Measurements from ENCODE around the gene DEFB121. TPM values are rescaled to one million over a fixed set of nuclear protein-coding genes. Genes with fewer than 3 reads are reported as not detected.

DEFB121 gene
- total and polyA plus RNA-seq, 9 of the 15 experiments (the other 6 are each of a cell fraction or from before 2014, with no cell fraction given), result not detected

- ChIA-PET CTCF (ENCODE audit: low intra/inter-chr PET ratio) (no interaction called here), POLR2A (interaction anchor here (0.7 kb wide), 1 partner anchor 47 kb away, joined by 3 read pairs; no protein-coding TSS in a partner anchor)
- in situ Hi-C loops (cut with MboI) (no loop called here), intact Hi-C loops (cut with micrococcal nuclease) (no loop called here)
- H3K4me2 ChIP-seq (ENCODE audit: insufficient read depth, low read length), result no peak overlapping the region
- no peaks in the 10 kb centered on the region for H3K79me2 ChIP-seq (ENCODE audit: control insufficient read depth, insufficient read depth, low read length)
- H3K4me1 ChIP-seq (replicated peaks in 1 of 2; ENCODE audit: control insufficient read depth in 2 of 2, insufficient read depth in 2 of 2, low read length in 2 of 2), result no peaks in the 10 kb centered on the region
- H2AFZ ChIP-seq (ENCODE audit: low read depth, low read length), result no peak overlapping the region
- no peaks in the 10 kb centered on the region for H4K20me1 ChIP-seq (replicated peaks; ENCODE audit: control insufficient read depth, insufficient read depth, low read length)
- H3K36me3 ChIP-seq (ENCODE audit: control insufficient read depth, insufficient read depth, low read length), result no peaks in the 10 kb centered on the region
- DNase-seq (ENCODE audit: extremely low read depth in 1 of 4, low spot score in 3 of 4), result no peak
- H3K27ac ChIP-seq (ENCODE audit: extremely low read depth, low read depth, low read length), result no peak overlapping the region
- BruUV-seq (replicated peaks), result no TSS peak
- no peak for FAIRE-seq
- no peak for ATAC-seq
- 0% methylated on average over 3 of the region's 3 CpGs for WGBS (ENCODE audit: insufficient coverage, low coverage, missing lambda C conversion rate)
- TF ChIP-seq ZBTB40 (IDR thresholded peaks at IDR 0.05) (no peak), ZBTB40 (CRISPR knock-in tag; IDR thresholded peaks at IDR 0.05) (no peak), ELK1 (CRISPR knock-in tag; IDR thresholded peaks at IDR 0.05) (no peak), ZNF224 (CRISPR knock-in tag; IDR thresholded peaks at IDR 0.05) (no peak)
- H3K4me3 ChIP-seq, result no peak overlapping the region
- H3K27me3 ChIP-seq (ENCODE audit: control insufficient read depth in 2 of 2, insufficient read depth in 2 of 2, low read length in 2 of 2), result no peaks in the 10 kb centered on the region; a peak in 1 of 5 replicates
- no peaks in the 10 kb centered on the region for H3K9me3 ChIP-seq (replicated peaks; ENCODE audit: control insufficient read depth, insufficient read depth, low read depth, low read length)
- H3K9ac ChIP-seq (ENCODE audit: insufficient read depth in 1 of 2, low read depth in 2 of 2, low read length in 2 of 2), result no peak overlapping the region
- no peaks in the 10 kb centered on the region for H3K9me1 ChIP-seq (ENCODE audit: control insufficient read depth, insufficient read depth, low read length)
Measured at GRCh38 chr20:31394900-31395299, 11.1 kb downstream of the DEFB121 start.
